Stimulated activated CD8-positive, alpha-beta memory T cell treated with anti-CD3 and anti-CD28 coated beads, Interleukin-15, amount 100 ng/mL, for 24 hours (primary cell): Measurements from ENCODE around the gene CBFA2T3.

Experiments
- DNase-seq: peaks from one replicate; pipeline ENCODE4 v3.0.0-alpha.2; 2020; ENCODE audit warnings: low read depth

The CBFA2T3 gene

GRCh38 chr16:88961011-88961410 is 16.0 kb downstream of the CBFA2T3 start:
- DNase-seq: no peak

DNA sequence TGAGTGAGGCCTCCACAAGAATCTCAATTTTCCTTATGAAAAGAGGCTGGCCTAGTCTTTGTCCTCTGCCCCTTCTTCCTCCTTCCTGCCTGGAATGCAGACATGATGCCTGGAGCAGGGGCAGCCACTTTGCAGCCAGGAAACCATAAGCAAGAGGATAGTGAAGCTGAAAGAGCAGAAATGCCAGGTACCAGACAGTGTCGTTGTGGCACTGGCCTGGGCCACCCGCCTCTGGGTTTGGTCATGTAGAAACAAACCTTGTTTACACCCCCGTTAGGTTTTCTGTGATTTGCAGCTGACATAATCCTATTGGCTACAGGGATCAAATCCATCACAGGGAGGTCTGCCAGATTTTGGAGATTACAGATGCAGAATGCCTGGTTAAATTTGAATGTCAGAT is 16.5 kb downstream of the CBFA2T3 start:
- no peak for DNase-seq

DNA sequence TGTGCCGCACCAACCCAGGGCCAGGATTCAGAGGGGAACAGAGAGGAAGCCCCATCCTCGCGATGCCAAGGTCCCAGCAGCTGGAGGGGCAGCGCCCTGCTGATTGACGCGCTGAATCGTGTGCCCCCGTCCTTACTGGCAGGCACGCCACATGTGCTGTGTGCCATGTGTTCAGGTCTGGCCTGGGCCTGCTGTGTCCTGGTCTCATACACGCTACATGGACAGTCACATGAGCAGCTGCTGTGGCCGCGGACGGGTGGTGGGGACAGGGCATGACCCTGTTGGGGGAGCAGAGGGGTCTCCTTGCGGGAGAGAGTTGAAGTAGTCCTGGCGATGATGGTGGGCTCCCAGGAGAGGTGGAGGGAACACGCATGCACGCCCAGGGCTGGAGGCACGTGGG is 18.0 kb downstream of the CBFA2T3 start:
- no peak for DNase-seq

- no peak for DNase-seq
These were observed 19.0 kb downstream of the CBFA2T3 start for GRCh38 chr16:88957887-88958577.

DNA sequence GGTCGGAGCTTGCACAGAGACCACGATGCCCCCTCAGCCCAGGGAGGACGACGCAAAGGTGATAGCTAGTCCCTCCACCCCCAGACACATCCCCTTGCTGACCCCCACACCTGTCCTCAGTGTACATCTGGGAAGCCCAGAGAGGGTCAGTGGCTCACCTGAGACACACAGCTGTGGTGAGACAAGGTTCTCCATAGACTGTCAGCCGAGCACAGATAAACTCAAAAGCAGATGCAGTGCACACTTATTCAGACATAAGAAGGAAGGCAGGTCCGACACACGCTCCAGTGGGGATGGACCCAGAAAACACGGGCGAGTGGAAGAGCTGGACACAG is 19.6 kb downstream of the CBFA2T3 start:
- no peak for DNase-seq

DNA sequence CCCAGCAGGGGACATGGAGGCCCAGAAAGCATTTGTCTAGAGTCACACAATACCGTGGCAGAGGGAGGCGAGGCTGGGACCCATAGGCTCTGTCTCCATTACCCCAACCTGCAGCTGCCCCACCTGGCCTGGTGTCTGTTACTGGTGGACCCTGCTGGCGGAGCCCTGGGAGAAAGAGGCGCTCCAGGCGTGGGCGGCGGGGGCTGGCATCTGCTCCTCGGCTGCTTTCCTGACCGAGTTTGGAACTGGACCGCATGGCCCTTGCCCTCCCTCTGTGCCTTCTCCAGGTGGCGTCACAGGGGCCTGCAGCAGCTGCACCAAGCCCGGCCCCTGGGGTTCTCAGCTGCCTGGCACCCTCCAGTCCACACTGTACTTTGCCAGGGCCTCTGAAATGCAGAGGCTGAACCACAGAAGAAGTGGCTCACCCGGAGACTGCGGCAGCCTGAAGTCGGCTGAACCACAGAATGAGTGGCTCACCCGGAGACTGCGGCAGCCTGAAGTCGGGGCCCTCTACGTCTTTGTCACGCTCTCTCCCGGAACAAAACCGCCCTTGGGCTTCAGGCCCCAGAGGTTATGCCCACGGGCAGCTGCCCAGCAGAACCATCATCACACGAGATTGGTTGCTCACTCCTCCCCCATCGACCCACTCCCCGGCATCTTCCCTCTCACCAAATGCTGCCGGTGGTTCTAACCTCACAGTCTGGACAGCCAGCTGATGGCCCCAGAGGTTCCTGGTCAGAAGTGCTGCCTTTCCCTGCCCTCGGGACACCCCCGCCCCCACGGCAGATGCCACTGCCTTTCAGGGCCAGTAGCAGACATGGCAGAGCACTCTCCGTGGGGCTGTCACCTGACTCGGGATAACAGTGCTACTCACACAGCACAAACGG is 20.2 kb downstream of the CBFA2T3 start:
- no peak for DNase-seq

DNA sequence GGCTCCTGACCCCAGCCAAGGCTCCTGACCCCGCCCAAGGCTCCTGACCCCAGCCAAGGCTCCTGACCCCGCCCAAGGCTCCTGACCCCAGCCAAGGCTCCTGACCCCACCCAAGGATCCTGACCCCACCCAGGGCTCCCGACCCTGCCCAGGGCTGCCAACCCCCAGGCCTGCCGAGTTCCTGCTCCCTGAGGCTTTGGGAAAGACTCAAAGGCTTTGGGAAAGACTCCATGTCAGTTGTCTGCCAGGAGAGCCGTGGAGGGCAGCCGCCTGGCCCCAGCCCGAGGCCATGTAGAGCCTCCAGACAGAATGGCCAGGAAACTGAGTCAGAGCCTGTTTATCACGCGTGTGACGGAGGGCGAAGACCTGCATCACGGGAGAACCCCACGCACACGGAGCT is 21.1 kb downstream of the CBFA2T3 start:
- no peak for DNase-seq

DNA sequence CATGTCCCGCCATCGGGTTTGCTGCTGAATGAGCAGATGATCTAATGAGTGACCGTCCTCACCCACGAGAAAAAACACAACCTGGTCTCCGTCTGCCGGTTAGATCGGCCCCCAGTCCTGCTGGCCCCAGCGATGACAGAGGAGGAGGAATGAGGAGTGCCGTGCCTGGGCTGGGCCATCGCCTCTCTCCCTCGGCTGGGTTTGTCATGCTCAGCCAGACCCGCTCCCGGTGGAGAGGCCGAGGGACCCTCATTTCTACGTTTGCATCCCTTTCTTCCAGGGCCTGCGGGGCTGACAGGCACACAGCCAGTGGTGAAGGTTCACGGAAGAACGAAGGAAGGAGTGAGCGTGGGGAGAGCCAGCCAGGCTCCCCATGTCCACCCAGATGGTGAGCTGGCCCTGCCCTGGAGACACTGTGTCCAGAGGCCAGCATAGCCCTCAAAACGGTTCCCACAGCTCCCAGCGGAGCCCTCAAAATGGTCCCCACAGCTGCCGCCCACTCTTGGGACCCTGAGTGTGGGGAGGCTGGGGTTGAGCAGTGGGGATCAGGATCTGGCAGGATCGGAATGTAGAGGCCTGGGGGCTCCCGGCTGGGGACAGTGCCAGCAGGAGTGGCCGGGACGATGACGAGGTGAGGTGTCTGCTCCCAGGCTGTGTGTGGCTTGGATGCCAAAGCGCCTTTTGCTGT is 23.9 kb downstream of the CBFA2T3 start:
- DNase-seq: no peak

GRCh38 chr16:88951989-88952388 is 25.0 kb downstream of the CBFA2T3 start:
- no peak for DNase-seq

DNA sequence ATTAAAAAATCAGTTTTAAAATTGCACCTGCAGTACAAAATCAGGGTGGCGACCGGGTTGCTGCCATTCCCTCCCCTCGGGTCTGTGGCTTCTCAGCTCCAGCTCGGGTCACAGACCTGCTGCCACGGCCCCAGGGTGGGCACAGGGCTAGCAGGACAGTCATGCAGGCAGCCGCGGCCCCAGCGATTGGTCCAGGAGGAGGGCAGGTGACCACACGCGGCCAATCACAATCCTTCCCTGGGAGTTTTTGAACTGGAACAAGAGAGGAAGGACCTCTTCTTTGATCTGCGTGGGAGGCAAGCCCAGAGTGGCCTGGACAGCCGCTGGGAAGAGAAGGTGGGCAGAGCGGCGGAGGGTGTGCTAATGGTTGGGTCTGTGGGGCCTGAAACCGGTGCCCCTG is 25.5 kb downstream of the CBFA2T3 start:
- no peak for DNase-seq

DNA sequence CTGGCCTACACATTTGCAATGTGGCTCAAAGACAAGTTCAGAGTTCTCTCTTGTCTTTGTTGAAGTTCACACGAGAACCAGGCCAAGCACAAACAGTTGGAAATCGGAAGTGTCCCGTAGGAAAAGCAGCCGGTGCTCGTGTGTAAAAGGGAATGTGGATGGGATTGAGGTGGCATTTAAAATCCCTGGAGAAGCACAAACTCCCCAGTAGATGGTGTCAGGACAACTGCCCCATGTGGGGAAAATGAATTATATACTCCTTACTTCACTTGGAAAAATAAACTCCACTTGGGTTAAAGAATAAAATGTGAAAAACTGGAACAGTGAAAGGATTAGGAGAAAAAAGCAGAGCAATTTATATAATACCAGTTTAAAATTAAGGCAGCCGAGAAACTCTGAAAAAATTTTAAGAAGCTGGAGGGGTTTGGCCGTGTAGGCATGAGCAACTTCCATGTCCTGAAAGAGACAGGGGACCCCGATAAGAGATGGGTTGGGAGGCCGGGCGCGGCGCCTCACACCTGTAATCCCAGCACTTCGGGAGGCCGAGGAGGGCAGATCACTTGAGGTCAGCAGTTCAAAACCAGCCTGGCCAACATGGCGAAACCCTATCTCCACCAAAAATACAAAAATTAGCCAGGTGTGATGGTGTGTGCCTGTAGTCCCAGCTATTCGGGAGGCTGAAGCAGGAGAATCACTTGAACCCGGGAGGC is 28.1 kb downstream of the CBFA2T3 start:
- no peak for DNase-seq

DNA sequence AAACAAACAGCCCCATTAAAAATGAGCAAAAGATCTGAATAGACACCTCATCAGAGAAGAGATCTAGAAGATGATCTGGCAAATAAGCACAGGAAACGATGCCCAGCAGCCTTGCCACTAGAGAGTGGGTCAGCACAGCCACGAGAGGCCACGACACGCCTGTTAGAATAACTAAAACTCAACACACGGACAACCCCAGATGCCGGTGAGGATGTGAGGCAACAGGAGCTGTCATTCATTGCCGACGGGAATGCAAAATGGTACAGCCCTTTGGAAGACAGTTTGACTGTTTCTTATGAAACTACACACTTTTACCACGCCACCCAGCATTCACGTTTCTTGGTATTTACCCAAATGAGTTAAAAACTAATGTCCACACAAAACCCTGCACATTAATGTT is 31.5 kb downstream of the CBFA2T3 start:
- DNase-seq: no peak

- no peak for DNase-seq
These were observed 33.3 kb downstream of the CBFA2T3 start for GRCh38 chr16:88943741-88944140.

DNA sequence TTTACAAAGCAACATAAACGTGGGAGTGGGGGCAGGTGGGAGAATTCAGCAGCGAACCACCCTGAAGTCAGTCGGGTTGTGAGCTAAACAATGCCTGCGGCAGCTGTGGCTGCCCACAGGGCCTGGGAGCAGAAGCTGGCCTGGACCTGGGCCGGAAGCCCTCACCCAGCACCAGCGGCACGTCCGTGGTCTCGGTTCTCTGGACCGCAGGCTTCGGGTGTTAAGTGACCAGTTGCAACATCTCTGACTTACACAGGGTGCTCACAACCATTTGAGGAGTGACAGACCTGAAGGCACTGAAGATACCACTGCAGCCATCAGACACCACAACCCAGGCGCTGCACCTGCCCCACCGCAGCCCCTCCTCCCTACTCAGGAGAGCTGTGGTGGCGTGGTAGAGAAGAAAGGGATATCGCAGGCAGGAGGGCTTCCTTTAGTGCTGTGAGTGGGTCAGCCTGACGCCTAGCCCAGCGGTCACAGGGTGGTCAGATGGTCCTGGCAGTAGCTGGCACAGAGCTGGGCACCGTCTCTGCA is 33.8 kb downstream of the CBFA2T3 start:
- no peak for DNase-seq

DNA sequence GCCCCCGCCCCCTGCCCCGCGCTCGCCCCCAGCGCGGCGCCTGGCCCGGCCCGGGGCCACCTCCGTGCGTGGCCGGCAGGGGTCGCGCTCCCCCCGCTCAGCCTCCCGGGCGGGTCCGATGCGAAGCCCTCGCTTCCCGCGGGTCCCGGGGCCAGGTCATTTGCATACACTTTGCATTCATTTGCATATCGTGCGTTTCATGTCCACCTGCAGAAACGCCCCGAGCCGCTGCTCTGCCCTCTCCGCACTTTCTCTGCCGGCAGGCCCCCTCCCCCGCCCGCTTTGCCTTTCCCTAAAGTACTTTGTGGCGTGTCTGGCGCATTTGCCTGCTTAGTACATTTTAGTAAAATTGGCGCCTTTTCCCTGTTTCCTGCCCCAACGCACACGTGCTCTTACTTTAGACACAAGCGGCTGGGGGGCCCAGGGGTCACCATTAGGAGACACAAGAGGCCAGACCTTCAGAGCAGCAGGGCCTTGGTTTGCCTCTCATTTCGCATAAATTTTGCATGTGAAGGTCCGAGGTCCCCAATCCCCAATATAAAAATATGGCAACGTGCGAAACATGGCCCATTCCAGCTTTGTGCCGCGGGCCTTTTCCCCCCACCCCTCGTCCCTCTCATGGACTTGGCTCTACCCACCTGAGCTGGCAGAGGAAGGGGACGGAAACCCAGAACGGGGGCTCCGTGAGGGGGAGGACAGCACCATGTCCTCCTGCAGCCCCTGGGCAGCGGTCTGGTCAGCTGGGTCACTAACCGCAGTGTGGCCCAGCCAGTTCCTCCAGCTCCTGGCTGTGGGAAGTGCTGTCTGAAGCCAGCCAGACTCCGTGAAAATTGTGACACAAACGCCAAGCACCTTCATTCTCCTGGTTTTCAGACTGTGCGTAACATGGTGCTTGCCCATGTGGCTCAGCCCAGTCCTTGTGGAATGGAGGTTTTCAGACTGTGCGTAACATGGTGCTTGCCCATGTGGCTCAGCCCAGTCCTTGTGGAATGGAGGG is 34.8 kb downstream of the CBFA2T3 start:
- DNase-seq: peak; percentile 48

DNA sequence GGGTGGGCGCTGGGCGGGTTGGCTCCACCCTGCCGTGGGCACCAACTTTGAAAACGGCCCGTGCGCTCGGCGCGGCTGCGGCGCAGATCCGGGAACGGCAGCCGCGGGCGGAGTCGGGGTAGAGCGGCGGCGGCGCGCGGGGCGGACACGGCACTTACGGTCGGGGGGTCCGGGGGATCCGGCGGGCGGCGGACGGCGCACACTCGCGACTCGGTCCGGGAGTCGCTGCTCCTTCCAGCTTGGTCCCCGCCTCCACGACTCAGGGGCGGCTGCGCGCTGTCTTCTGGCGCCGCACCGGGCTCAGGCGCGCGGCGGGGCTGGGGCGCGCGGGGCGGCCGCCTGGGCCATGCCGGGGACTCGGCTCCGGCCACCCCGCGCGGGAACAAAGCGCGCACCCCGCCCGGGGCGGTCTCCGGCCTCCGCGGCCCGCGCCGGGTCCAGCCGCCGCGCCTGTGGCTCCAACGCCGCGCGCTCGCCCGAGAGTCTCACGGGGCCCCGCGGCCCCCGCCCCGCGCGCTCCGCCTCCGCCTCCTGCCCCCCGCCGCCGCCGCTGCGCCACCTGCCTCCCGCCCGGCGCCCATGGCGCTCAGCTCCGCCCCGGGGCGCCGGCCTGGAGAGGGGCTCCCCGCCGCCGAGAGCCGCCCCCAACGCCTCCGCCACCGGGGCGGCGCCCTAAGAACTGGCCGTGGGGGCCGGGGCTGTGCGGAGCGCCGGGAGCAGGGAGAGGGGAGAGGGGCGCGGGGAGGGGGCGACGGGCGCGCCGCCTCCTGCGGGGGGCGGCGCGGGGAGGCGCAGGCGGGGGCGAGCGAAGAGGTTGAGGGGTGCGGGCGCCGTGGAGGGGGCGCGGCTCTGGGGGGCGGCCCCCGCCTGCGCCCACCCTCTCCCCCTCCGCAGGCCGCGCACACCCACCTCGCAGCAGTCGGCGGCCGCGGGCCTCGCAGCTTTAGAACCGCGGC is 35.9 kb downstream of the CBFA2T3 start:
- DNase-seq: no peak

GRCh38 chr16:88939972-88940861 is 36.8 kb downstream of the CBFA2T3 start:
- DNase-seq: no peak

DNA sequence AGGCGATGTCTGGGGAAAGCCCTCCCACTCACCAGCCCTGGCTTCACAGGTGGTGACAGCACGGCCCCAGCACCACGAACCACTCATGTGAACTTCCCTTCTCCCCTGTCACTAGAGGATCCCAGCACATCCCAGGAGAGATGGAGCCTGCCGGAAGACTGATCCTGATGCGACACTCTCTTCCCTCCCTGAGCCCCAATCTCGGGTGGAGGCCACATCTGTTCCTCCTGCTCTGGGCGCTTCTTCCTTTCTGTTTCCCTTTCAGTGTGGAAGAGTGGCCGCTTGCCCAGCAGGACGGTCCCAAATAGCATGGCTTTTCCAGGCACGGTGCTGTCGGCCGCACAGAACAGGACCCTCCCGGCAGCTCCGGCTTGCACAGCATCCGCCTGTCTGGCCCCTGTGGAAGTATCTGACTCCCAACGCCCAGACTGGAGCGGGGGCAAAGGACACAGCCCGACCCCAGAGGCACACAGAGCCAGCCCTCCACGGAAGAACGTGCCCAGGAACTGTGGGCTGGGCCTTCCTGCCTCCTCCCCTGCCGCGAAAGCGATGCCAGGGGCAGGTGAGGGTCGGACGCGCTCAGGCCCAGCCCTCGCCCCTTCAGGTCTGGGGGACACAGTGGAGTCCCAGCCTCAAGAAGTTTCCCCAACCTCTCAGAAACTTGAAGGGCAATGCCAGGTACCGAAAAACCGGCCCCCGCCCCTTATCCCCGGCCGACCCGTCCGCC is 37.6 kb downstream of the CBFA2T3 start:
- no peak for DNase-seq
